Calu3 (cell line): ENCODE results near the gene MRPL16. TPM values are rescaled to one million over a fixed set of nuclear protein-coding genes. Genes with fewer than 3 reads are reported as not detected.

Experiments
- BruUV-seq: library from RNA; stranded (reverse); fragments of 400-500 nt; replicated peaks from 2 replicates; lab custom pipeline; 2021; lab: Mats Ljungman, UMichigan
- CTCF ChIA-PET: fragments of 300-600 bp; sonication (Branson Sonifier 250); formaldehyde crosslinking; loops from one replicate; lab custom pipeline; 2022; ENCODE audit warnings: antibody characterized with exemption; lab: Charles Lee
- DNase-seq: peaks from one replicate; pipeline ENCODE4 v3.0.0; 2022
- H3K27ac Mint-ChIP-seq: one replicate; pipeline ENCODE4 v1.8.0; 2022; ENCODE audit warnings: mixed read lengths; ENCODE audit not compliant: unreplicated experiment
- H3K27me3 Mint-ChIP-seq: one replicate; pipeline ENCODE4 v1.8.0; 2022; ENCODE audit warnings: mixed read lengths; ENCODE audit not compliant: unreplicated experiment
- H3K36me3 Mint-ChIP-seq: one replicate; pipeline ENCODE4 v1.8.0; 2022; ENCODE audit warnings: mild to moderate bottlenecking, moderate library complexity, mixed read lengths; ENCODE audit not compliant: insufficient read depth, unreplicated experiment
- H3K4me1 Mint-ChIP-seq: one replicate; pipeline ENCODE4 v1.8.0; 2022; ENCODE audit warnings: mild to moderate bottlenecking, low read depth, mixed read lengths; ENCODE audit not compliant: unreplicated experiment
- H3K4me3 Mint-ChIP-seq: one replicate; pipeline ENCODE4 v1.8.0; 2022; ENCODE audit warnings: mild to moderate bottlenecking, low read depth, moderate library complexity, mixed read lengths; ENCODE audit not compliant: unreplicated experiment
- H3K9me3 Mint-ChIP-seq: one replicate; pipeline ENCODE4 v1.8.0; 2022; ENCODE audit warnings: low read depth, mixed read lengths; ENCODE audit not compliant: unreplicated experiment
- intact Hi-C: fragments of 100-400 bp; cut with micrococcal nuclease; formaldehyde crosslinking; loops from one replicate; pipeline ENCODE4 v1.10.0; 2022; ENCODE audit not compliant: unreplicated experiment
- total RNA-seq: library from RNA; stranded (reverse); gene quantifications from 2 replicates; pipeline ENCODE4 v1.2.3, GENCODE V29; 2022
- TF ChIP-seq, protein P1 (sequence below): fragments of 200-600 bp; IDR thresholded peaks from one replicate; pipeline ENCODE4 v1.8.0; 2022; ENCODE audit warnings: antibody characterized with exemption; ENCODE audit not compliant: unreplicated experiment

The MRPL16 gene
- total RNA-seq, 1 experiment from 2014 or later, result 49.8 TPM

DNA sequence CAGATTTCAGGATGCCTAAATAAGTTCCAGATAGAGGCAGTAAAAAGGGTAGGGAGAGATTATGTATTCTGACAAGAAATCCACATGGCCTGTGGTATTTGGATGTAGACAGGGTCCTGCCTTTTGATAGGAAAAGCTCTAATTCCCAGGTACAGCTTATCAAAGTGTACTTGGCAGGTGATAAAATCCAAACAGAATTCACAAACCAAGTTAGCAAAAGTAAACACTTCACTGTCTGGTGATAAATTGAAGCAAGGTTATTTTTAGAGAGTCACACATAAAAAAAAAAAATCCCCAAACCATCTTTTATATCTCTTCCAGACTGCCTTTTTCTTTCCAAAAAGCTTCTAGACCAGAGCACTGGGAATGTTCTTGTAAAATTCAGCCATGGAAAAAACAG is 29.0 kb upstream of the MRPL16 start:
- H3K27ac Mint-ChIP-seq, result no peak overlapping the region
- DNase-seq, result no peak
- H3K9me3 Mint-ChIP-seq, result peaks cover 3% of the 10 kb centered on the region
- intact Hi-C loops, result no loop called here
- CTCF ChIA-PET, result interaction anchor here (0.6 kb wide), 1 partner anchor 35 kb away, joined by 3 read pairs; no protein-coding TSS in a partner anchor
- no TSS peak for BruUV-seq
- TF ChIP-seq, protein P1, sequence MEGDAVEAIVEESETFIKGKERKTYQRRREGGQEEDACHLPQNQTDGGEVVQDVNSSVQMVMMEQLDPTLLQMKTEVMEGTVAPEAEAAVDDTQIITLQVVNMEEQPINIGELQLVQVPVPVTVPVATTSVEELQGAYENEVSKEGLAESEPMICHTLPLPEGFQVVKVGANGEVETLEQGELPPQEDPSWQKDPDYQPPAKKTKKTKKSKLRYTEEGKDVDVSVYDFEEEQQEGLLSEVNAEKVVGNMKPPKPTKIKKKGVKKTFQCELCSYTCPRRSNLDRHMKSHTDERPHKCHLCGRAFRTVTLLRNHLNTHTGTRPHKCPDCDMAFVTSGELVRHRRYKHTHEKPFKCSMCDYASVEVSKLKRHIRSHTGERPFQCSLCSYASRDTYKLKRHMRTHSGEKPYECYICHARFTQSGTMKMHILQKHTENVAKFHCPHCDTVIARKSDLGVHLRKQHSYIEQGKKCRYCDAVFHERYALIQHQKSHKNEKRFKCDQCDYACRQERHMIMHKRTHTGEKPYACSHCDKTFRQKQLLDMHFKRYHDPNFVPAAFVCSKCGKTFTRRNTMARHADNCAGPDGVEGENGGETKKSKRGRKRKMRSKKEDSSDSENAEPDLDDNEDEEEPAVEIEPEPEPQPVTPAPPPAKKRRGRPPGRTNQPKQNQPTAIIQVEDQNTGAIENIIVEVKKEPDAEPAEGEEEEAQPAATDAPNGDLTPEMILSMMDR, result no peak
- no peak overlapping the region for H3K4me3 Mint-ChIP-seq
- H3K36me3 Mint-ChIP-seq, result no peaks in the 10 kb centered on the region
- no peaks in the 10 kb centered on the region for H3K4me1 Mint-ChIP-seq
- no peaks in the 10 kb centered on the region for H3K27me3 Mint-ChIP-seq

DNA sequence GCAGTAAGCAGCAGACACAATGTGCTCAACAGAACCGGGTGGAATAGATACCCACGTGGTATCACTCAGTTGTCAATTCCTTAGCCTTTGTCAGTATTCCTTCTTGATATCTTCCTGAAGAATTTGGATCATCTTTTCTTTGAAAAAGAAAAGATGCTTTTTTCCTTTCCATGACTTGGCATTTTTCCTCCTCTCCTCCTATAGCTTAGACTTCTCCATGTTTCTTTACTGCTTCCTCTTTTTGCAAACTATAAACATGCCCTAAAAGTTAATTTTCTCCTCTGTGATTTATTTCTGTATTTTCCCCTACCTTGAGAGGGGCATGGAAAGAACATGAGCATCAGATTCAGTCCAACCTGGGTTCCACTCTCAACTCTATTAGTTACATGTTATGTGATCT is 23.0 kb upstream of the MRPL16 start:
- CTCF ChIA-PET, result no interaction called here
- no peak for DNase-seq
- BruUV-seq, result no TSS peak
- Mint-ChIP-seq H3K36me3 (no peaks in the 10 kb centered on the region), H3K9me3 (no peaks in the 10 kb centered on the region), H3K27ac (no peak overlapping the region), H3K4me3 (no peak overlapping the region), H3K4me1 (no peaks in the 10 kb centered on the region), H3K27me3 (no peaks in the 10 kb centered on the region)
- intact Hi-C loops, result no loop called here
- TF ChIP-seq, protein P1, result no peak

DNA sequence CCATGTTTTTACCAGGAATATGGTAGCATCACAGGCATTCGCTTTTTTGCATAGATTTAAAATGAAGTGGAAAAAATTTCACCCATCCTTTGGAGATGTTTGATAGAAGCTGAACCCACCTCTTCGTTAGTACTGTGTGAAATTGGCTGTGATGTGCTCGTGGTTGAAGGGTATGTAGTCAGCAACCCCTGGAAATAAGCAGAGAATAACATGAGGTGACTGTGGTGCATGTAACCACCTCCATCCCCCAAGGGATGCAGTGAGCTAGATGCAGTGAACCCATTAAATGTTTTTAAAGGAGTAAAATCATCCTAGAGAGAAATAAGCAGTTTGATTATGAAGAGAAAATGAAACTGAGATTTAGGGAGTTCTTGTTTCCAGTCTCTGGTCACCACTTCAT is 18.8 kb upstream of the MRPL16 start:
- CTCF ChIA-PET, result no interaction called here
- Mint-ChIP-seq H3K9me3 (no peaks in the 10 kb centered on the region), H3K4me1 (no peaks in the 10 kb centered on the region), H3K27ac (peak overlapping the region; percentile 34), H3K36me3 (no peaks in the 10 kb centered on the region), H3K4me3 (no peak overlapping the region), H3K27me3 (no peaks in the 10 kb centered on the region)
- intact Hi-C loops, result loop anchor here (10.0 kb wide), 1 partner anchor 515 kb away; no protein-coding TSS in a partner anchor
- no peak for DNase-seq
- no TSS peak for BruUV-seq
- TF ChIP-seq, protein P1, result no peak

DNA sequence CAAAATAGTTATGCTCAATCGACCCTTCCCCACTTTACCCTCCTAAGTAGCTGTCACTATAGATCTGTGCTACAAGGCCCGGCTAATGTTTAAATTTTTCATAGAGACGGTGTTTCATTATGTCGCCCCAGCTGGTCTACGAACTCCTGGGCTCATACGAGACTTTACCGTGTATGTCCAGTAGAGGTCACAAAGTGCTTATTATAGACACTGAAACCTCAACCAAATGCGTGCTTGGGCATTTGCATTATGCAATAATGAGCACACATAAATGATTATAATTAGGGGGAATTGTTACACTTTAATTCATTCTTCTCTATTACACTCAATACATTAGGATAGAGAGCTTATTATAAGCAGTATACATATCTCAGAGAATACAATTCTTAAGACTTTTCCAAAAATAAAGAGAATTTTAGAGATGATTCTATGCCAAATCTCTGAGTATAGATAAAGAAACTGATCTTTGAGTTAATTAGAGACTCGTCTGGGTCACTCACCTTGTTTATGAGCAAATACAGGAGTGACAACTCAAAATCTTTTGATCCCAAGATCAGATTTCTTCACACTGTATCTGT is 12.5 kb upstream of the MRPL16 start:
- intact Hi-C loops, result loop anchor here (1.0 to 10.0 kb wide), 5 partner anchors 43 to 522 kb away; partner anchors contain the start of gene TCN1
- CTCF ChIA-PET, result interaction anchor here (0.6 to 1.2 kb wide), 6 partner anchors 43 to 428 kb away, joined by 3 to 17 read pairs (median 4); partner anchors contain the start of gene TCN1
- peak; percentile 57 for DNase-seq
- Mint-ChIP-seq H3K4me3 (peak overlapping the region; percentile 1), H3K36me3 (no peaks in the 10 kb centered on the region), H3K4me1 (peaks cover 9% of the 10 kb centered on the region), H3K9me3 (no peaks in the 10 kb centered on the region), H3K27ac (peak overlapping the region; percentile 12), H3K27me3 (no peaks in the 10 kb centered on the region)
- TF ChIP-seq, protein P1, result peak; percentile 42
- no TSS peak for BruUV-seq
